ENCODE measurements around the gene ZFYVE9.

The ZFYVE9 gene

DNA sequence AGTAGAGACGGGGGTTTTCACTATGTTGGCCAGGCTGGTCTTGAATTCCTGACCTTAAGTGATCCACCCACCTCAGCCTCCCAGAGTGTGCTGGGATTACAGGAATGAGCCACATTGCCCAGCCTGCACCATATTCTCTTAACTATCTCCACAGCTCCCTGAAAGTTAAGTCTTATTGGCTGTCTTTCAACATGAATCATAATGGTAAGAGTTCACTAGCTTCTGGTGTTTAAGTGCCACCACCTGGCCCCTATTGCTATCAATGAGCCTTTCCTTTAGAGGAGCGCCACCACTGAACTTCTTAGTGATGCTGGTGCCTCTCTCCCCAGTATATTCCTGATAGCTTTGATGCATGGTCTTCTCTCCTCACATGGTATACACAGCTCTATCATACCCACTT lies 15.7 kb downstream of the ZFYVE9 start:
- no peak overlapping the region for H3K4me3 ChIP-seq (ENCODE audit: low read depth, low read length)
- TF ChIP-seq MYC (IDR thresholded peaks at IDR 0.05; ENCODE audit: low read depth, low read length), result no peak
- no peak for DNase-seq (ENCODE audit: low read depth)

DNA sequence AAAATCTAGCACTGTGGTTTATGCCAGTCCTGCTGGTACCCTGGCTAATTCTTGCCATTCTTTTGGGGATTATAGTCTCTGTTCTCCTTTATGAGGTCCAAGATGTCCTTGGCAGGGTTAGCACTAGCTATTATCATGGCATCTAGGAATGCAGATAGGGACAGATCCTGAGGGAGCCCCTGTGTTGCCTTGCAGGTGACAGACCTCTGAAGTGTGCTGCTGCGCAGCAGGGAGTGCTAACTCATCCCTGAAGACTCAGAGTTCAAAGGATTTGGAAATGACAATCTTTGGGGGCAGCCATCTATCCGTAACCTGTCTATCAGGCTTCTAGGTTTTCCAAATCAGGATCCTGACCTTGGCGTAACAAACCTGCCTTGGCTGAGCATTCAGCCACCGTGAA lies 16.3 kb downstream of the ZFYVE9 start:
- no peak overlapping the region for H3K4me3 ChIP-seq (ENCODE audit: low read depth, low read length)
- no peak for DNase-seq (ENCODE audit: low read depth)
- TF ChIP-seq POLR2A (IDR thresholded peaks at IDR 0.05; ENCODE audit: extremely low read depth, insufficient read length) (no peak), MYC (IDR thresholded peaks at IDR 0.05; ENCODE audit: low read depth, low read length) (no peak), CTCF (IDR thresholded peaks at IDR 0.05; ENCODE audit: low read depth, low read length) (no peak)
- TF ChIP-seq, protein P1, sequence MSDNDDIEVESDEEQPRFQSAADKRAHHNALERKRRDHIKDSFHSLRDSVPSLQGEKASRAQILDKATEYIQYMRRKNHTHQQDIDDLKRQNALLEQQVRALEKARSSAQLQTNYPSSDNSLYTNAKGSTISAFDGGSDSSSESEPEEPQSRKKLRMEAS (IDR thresholded peaks at IDR 0.05; ENCODE audit: low read depth, low read length), result no peak

DNA sequence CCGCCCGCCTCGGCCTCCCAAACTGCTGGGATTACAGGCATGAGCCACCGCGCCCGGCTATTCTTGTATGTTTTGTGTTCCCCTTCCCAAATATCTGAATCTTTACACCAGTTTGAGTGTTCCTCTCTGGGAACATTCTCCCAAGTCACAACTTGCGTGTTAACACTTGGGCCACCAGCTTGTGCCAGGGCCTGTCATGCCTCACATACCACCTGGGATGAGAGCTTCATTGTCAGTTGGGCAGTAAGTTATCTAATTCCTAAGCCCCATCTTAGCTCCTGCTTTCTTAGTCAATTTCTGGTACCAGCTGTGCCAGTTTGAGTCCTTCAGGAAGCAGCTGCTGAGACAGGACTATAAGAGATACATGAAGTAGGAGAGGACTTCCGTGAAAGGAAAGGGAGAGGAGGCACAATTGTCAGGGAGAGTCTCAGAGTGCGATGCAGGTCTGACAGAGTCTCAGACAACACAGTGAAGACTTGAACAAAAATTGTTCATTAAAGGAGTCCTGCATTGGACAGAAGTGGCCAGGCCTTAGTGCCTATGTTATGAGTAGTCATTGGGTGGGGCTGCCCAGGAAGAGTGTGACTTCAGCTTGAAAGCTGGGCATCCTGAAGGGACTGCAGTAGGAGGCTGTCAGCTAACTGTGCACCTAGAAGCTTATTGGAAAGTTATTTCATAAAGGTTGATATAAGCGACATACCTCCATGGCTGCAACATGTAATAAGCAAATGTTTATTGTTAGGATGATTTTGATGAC lies 17.3 kb downstream of the ZFYVE9 start:
- TF ChIP-seq MYC (IDR thresholded peaks at IDR 0.05; ENCODE audit: low read depth, low read length) (no peak), POLR2A (IDR thresholded peaks at IDR 0.05; ENCODE audit: extremely low read depth, insufficient read length) (no peak), CTCF (IDR thresholded peaks at IDR 0.05; ENCODE audit: low read depth, low read length) (no peak)
- TF ChIP-seq, protein P1 (IDR thresholded peaks at IDR 0.05; ENCODE audit: low read depth, low read length), result no peak
- no peak overlapping the region for H3K4me3 ChIP-seq (ENCODE audit: low read depth, low read length)
- DNase-seq (ENCODE audit: low read depth), result no peak

- TF ChIP-seq CTCF (IDR thresholded peaks at IDR 0.05; ENCODE audit: low read depth, low read length) (no peak), MYC (IDR thresholded peaks at IDR 0.05; ENCODE audit: low read depth, low read length) (no peak), POLR2A (IDR thresholded peaks at IDR 0.05; ENCODE audit: extremely low read depth, insufficient read length) (no peak)
- TF ChIP-seq, protein P1 (IDR thresholded peaks at IDR 0.05; ENCODE audit: low read depth, low read length), result no peak
- DNase-seq (ENCODE audit: low read depth), result no peak
Observed at GRCh38 chr1:52162947-52163346, 21.1 kb downstream of the ZFYVE9 start.

GRCh38 chr1:52164604-52165003 lies 22.7 kb downstream of the ZFYVE9 start:
- no peak for DNase-seq (ENCODE audit: low read depth)
- no peak for TF ChIP-seq MYC (IDR thresholded peaks at IDR 0.05; ENCODE audit: low read depth, low read length)
- TF ChIP-seq CTCF (IDR thresholded peaks at IDR 0.05; ENCODE audit: low read depth, low read length), result no peak
- TF ChIP-seq, protein P1 (IDR thresholded peaks at IDR 0.05; ENCODE audit: low read depth, low read length), result no peak

More at GRCh38 chr1:52162947-52163346, 21.1 kb downstream of the ZFYVE9 start:
- H3K4me3 ChIP-seq (ENCODE audit: low read depth, low read length), result no peak overlapping the region

GRCh38 chr1:52166996-52167753 lies 25.3 kb downstream of the ZFYVE9 start:
- H3K4me3 ChIP-seq (ENCODE audit: low read depth, low read length), result no peak overlapping the region
- DNase-seq (ENCODE audit: low read depth), result no peak
- TF ChIP-seq, protein P1 (IDR thresholded peaks at IDR 0.05; ENCODE audit: low read depth, low read length), result no peak
- TF ChIP-seq POLR2A (IDR thresholded peaks at IDR 0.05; ENCODE audit: extremely low read depth, insufficient read length) (no peak), MYC (IDR thresholded peaks at IDR 0.05; ENCODE audit: low read depth, low read length) (no peak), CTCF (IDR thresholded peaks at IDR 0.05; ENCODE audit: low read depth, low read length) (no peak)

More at GRCh38 chr1:52164604-52165003, 22.7 kb downstream of the ZFYVE9 start:
- no peak overlapping the region for H3K4me3 ChIP-seq (ENCODE audit: low read depth, low read length)

Data from NB4 (cell line).